HG03280 (cell line): ENCODE measurements around the gene RRP9.
"Not testable (repeated sequence)": the region's sequence is repeated elsewhere in the genome, so short reads cannot be mapped to it uniquely, and the experiment has no call there.

Source experiments
- ATAC-seq: cut with Tn5 transposase; IDR thresholded peaks from one replicate; pipeline ENCODE4 v1.9.1; 2021; ENCODE audit warnings: mild to moderate bottlenecking, moderate library complexity; ENCODE audit not compliant: unreplicated experiment

Gene RRP9

DNA sequence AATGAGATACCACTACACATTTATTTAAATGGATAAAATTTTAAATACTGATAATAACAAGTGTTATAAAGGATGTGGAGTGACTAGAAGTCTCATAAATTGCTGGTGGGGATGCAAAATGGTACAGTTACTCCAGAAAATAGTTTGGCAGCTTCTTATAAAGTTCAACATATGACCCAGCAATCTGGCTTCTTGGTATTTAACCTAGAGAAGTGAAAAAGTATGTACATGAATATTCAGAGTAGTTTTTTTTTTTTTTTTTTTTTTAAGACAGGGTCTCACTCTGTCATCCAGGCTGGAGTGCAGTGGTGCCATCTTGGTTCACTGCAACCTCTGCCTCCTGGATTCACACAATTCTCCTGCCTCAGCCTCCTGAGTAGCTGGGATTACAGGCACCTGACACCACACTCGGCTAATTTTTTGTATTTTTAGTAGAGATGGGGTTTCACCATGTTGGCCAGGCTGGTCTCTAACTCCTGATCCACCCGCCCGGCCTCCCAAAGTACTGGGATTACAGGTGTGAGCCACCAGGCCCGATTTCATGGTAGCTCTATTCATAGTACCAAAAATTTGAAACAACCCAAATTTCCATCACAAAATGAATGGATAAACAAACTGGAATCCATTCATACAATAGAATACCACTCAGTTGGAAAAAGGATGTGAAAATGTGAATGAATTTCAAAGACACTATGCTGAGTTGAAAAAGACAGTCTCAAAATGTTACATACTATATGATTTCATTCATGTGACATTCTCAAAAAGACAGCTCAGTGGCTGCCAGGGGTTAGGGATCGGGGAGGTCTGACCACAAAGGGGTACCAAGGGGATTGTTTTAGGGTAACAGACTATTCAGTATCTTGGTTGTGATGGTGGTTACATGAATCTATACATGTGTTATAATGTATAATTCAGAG lies 14.4 kb downstream of the RRP9 start:
- ATAC-seq: no peak

DNA sequence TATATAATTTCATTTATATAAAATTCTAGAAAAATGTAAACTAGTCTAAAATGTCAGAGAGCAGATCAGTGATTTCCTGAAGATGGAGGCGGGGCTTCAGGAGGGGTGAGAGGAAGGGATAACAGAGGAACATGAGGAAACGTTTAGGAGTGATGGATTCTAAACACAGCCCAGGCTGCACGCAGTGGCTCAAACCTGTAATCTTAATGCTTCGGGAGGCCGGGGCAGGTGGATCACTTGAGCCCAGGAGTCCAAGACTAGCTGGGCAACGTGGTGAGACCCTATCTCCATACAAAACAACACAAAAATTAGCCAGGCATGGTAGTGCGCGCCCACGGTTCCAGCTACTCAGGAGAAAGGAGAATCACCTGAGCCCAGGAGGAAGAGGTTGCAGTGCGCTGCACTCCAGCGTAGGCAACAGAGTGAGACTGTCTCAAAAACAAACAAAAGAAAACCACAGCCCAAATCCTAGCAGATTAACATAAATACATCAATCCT lies 20.6 kb downstream of the RRP9 start:
- ATAC-seq: no peak

DNA sequence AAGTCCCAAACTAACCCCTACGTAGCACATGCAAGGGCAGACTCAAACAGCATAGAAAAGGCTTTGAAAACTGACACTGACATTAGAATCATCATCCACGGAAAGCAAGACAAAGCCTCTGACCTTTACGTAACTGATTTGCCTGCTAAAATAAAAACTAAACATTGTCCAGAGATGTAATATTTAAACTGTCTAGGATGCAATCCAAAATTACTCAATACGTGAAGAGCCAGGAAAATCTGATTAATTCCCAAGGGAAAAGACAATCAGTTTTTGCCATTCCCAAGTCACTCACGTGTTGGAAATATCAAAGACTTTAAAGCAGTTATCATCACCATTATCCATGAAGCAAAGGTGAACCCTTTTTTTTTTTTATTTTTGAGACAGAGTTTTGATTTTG lies 25.3 kb downstream of the RRP9 start:
- ATAC-seq: no peak

DNA sequence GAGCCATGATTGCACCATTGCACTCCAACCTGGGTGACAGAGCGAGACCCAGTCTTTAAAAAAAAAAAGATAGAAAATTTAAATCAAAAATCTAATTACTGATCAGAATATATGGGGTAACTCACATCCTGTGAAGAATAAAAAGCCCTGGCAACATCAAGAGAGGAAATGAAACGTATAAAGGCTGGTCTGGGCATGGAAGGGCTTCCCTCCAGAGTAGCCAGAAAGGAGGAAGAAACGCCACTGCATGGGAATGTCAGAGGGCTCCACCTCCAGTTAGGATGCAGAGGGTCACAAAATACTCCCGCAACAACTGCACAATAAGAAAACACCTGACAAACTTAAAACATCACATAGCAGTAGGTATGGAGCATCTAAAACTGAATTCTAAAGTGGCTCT lies 33.7 kb downstream of the RRP9 start:
- ATAC-seq: no peak

DNA sequence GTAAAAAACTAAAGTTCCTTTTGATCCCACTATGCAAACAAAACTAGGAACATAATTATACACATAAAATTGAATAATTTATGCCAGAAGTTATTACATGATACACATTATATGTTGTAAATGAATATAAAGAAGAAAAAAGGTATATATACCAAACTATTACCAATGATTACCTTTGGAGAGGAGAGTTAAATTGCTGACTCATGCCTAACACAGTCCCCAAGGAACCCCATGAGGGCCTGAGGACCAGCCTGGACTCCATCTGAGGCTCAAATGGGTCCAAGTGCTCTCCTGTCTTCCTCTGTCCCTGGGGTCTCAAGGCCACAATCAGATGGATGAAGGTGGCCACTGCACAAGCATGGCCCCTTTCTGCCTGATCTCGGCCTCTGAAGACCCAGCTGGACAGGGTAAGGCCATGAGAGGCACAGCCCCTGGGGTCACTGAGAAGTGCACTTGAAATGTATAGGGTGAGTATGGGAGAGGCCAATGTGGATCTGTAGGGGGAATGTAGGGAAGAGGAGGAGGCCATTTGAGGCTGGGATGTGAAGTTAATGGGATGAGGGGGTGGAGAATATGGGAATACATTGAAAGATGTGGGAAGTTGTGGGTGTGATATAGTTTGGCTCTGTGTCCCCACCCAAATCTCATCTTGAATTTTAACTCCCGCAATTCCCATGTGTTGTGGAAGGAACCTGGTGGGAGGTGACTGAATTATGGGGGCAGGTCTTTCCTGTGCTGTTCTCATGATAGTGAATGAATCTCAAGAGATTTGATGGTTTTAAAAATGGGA lies 37.5 kb downstream of the RRP9 start:
- ATAC-seq: no peak

DNA sequence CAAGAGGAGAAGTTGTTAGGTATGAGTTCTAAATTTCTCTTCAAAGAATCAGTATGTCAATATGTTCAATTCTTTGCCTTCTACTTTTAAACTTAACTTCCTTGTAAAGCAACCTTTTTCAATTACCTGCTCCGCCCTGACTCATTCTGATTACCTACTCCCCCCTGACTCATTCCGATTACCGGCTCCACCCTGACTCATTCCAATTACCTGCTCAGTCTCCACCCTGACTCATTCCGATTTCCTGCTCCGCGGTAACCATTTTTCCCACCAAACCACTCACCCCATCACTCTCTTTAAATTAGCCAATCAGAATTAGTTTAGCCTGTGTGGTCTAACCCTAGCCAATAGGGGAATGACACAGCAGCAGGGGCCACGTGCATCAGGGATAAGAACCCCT lies 39.3 kb downstream of the RRP9 start:
- ATAC-seq: not testable (repeated sequence)

DNA sequence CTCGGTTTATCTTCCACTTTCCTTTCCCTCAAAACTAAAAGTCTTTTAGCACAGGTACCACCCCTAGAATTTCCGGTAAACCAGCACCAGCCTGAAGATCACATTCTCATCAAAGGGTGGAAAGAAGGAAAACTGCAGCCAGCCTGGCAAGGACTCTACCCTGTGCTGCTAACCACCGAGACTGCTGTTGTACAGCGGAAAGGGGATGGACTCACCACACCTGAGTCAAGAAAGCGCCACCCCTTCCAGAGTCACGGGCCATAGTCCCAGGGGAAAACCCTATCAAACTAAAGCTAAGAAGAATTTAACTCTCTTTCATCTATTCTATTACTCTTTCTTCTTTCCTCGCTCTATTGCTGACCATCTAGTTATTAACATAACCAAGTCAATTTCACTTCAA lies 41.7 kb downstream of the RRP9 start:
- ATAC-seq: not testable (repeated sequence)

DNA sequence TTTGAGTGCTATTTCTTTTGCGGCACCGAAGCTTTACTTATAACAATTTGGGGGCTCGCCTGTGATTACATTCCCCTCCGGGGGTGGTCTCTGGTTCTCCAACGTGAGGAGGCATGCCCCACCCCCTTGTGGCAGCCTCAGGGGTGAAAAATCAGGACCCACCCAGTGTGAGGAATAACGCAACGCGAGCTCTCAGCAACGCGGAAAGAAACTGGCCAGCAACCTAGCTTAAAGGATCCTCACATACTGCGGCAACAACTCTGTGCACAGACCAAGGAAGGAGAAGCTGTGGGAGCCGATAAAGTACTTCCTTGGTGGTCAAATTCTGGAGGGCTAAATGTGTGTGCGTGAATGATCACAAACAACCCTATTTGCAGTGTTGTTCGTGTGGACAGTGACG lies 44.3 kb downstream of the RRP9 start:
- ATAC-seq: no peak

DNA sequence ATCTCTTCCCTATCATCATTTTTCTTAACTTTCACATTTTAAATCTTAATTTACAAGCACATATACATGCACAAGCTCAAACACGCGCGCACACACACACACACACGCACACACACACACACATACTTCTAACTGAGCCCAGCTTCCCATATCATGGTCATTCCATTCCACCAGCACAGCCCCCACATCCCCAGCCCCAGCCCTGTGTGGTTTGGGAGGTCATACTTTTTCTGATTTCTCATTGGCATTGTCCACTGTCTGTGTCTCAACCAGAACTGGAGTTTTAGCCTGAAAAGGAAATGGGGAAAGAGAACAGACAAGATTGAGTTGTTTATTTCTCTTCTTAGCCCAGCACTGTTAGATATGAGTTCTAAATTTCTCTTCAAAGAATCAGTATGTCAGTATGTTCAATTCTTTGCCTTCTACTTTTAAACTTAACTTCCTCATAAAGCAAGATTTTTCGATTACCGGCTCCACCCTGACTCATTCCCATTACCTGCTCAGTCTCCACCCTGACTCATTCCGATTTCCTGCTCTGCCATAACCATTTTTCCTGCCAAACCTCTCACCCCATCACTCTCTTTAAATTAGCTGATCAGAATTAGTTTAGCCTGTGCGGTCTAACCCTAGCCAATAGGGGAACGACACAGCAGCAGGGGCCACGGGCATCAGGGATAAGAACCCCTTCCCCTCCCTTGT lies 44.9 kb downstream of the RRP9 start:
- ATAC-seq: no peak

DNA sequence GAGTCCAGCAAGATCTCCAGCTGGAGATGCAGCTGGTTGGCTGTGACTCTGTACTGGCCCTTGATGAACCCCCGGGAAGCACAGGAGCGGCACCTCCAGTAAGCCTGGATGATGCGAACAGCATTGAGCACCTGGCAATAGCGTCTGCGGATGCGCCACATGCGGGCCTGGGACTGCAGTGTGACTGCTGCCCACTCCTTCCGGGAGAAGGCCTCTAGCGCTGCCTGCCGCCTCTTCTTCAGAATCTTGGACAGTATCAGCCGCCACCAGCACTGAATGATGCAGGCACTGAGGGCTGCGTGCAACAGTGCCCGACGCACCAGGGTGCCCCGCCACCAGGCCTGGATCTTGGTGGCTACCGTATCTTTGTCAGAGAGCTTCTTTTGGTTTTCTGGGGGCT lies 46.8 kb downstream of the RRP9 start:
- no peak for ATAC-seq

DNA sequence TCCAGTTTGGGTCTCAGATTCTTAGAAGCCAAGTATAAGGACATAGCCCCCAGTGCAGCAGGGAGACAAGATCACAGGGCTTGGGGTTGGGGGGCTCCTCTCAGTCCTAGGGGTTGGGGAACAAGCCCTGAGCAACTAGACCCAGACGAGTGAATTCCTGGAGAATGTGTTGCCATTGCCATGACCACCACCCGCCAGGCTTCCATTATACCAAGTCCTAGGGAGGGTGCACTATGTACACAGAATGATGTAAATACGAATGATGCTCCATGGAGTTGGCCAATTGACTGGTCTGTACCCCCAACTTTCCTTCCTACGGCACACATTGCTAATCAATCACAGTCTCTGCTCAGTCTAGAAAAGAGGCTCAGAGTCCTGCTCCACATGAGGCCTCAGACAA lies 47.3 kb downstream of the RRP9 start:
- no peak for ATAC-seq

DNA sequence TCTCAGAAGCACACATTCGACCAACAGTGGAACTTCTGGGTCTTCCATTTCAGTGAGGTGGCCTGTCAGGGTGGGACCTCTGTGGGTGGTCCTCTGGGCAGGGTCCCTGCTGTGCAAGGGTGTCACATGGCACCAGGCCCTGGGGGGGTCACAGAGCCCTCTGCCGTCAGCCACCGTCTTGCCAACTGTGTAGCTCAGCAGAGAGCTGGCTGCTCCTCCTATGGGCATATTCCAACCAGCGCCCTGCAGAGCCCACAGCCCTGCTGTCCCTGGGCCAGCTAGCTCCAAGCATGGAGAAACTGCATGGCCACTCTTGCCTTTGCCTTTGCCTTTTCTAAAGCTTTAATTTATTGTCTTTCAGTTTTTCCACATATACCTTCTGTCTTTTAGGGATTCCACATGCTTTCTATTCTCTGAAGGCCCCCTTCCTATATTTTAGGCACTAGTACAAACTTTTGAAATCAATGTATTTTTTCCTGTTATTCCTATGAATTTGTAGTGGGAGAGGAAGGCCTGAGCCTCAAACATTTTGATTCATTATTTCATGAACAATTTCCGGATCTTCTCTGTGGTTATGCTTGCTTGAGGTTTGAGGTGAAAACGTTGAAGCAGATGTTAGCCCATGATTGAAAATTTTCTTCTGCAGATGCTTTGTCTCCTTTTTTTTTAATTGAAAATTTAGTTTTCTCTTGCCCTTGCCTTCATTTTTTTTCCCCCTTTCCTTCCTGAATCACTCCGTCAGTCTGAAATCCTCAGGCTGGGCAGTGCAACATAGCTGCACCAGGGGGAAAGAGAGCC lies 50.3 kb downstream of the RRP9 start:
- ATAC-seq: no peak

DNA sequence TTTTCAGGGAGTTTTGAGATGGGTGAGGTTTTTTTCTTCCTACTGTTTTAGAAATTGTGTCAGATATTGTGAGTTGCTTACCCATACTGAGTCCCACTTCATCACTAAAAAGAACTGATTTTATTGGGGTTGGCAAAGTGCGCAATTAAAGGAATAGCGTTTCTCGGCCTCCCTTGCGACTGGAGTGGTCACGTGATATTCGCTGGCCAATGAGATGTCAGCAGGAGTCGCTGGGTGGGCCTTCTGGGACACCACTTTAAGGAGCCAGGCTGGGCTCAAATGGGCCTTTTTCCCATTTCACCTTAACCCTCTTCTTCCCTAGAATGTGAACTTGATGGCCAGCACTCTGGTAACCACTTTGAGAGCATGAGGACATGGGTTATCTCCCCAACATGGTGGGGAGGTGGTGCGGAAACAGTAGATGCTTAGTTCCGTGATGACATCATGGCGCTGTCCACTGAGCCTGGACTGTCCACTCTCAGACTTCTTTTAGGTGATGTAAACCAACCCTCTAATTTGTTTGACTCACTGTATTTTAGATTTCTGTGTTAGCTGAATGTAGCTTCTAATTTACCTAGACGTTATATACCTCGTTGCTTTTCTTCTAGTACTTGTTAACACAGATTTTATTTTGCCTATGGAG lies 53.1 kb downstream of the RRP9 start:
- no peak for ATAC-seq

DNA sequence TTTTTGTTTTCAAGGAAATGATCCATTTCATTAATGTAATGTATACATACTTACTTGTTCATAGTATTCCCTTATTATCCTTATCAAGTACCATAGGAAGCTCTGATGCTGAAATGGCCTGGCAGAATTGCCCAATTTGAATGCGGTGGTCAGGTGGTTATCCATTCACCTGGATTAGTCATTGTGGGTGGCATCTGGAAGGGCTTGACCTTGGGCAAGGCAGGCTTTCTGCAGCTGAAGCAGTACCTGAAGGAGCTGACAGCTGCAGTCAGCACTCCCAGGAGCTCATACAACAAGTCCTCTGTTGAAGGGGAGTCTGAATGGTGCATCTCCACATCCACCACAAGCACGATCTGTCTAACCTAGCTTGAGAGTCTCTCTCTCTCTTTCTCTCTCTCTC lies 54.1 kb downstream of the RRP9 start:
- ATAC-seq: no peak

DNA sequence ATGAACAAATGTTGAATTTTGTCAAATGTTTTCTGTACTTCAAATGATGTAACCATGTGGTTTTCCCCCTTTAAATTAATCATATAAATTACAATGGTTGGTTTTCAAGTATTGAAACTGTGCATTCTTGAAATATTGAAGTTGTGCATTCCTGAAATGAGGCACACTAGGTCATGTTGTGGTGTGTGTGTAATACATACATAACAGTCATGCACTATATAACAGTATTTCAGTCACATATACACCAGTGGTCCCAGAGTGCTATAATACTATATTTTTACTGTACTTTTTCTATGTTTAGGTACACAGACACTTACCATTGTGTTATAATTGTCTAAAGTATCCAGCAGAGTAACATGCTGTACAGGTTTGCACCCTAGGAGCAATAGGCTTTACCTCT lies 55.3 kb downstream of the RRP9 start:
- ATAC-seq: no peak
